GM10847 (cell line): ENCODE data around the gene MRPS10.

Experiments
- POLR2A ChIP-seq: IDR thresholded peaks from 2 replicates; pipeline ENCODE4 v1.6.1; 2011; ENCODE audit not compliant: insufficient read length; ENCODE audit errors: extremely low read depth

Gene MRPS10

GRCh38 chr6:42199106-42199981 lies 18.3 kb downstream of the MRPS10 start:
- no peak for TF ChIP-seq POLR2A

GRCh38 chr6:42197555-42198362 lies 19.9 kb downstream of the MRPS10 start:
- no peak for TF ChIP-seq POLR2A

- TF ChIP-seq POLR2A = no peak
Observed at GRCh38 chr6:42195415-42195814, 22.2 kb downstream of the MRPS10 start.

GRCh38 chr6:42194056-42194455 lies 23.6 kb downstream of the MRPS10 start:
- TF ChIP-seq POLR2A = no peak

- no peak for TF ChIP-seq POLR2A
Observed at GRCh38 chr6:42193491-42193894, 24.2 kb downstream of the MRPS10 start.

GRCh38 chr6:42190554-42191183 lies 27.0 kb downstream of the MRPS10 start:
- TF ChIP-seq POLR2A = no peak

- no peak for TF ChIP-seq POLR2A
Observed at GRCh38 chr6:42188406-42188805, 29.3 kb downstream of the MRPS10 start.

- no peak for TF ChIP-seq POLR2A
Observed at GRCh38 chr6:42185597-42185996, 32.1 kb downstream of the MRPS10 start.

GRCh38 chr6:42184475-42184874 lies 33.2 kb downstream of the MRPS10 start:
- no peak for TF ChIP-seq POLR2A

GRCh38 chr6:42182101-42182500 lies 35.6 kb downstream of the MRPS10 start:
- no peak for TF ChIP-seq POLR2A

GRCh38 chr6:42179945-42180313 lies 37.7 kb downstream of the MRPS10 start:
- no peak for TF ChIP-seq POLR2A

- no peak for TF ChIP-seq POLR2A
Observed at GRCh38 chr6:42179261-42179944, 38.3 kb downstream of the MRPS10 start.

GRCh38 chr6:42177514-42178364 lies 39.9 kb downstream of the MRPS10 start:
- TF ChIP-seq POLR2A = no peak

GRCh38 chr6:42176981-42177380 lies 40.7 kb downstream of the MRPS10 start:
- TF ChIP-seq POLR2A = no peak
